Keratinocyte (primary cell): ENCODE measurements around the gene SLC7A7.

Source experiments
- EZH2 ChIP-seq: IDR thresholded peaks from one replicate; pipeline ENCODE4 v1.6.1; 2012; ENCODE audit warnings: inconsistent platforms, mild to moderate bottlenecking, low read length, moderate library complexity
- TF ChIP-seq, protein P1 (sequence below), 3 experiments: IDR thresholded peaks in 1 of 3; conservative IDR thresholded peaks in 1 of 3; optimal IDR thresholded peaks in 1 of 3; 2 replicates in 2 of 3; 3 replicates in 1 of 3; pipeline versions ENCODE3 to v1.5.1; 2011; ENCODE audit warnings: low read length in 3 of 3, mild to moderate bottlenecking in 3 of 3, moderate library complexity in 2 of 3, control low read depth in 1 of 3, inconsistent platforms in 1 of 3; ENCODE audit not compliant: insufficient read depth in 2 of 3; ENCODE audit errors: extremely low read depth in 1 of 3

DNA sequence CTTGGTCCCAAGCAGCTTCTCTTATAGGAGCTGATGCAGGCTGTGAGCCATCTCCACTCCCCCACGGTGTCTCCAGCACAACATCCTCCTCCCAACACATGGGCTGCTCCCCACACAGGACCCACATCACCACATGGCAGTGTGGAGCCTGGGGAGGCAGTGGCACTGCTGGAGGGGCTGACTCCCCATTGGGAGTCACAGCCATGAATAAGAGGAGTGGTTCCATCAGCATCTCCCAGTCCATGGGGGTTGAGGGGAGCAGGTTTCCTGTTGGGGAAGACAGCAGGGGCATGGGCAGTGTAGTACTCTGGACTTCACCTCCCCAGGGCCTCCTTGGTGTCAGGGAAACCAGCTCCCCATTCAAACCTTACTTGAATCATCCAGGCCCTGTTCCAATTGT is 89.2 kb downstream of the SLC7A7 start:
- TF ChIP-seq, protein P1, sequence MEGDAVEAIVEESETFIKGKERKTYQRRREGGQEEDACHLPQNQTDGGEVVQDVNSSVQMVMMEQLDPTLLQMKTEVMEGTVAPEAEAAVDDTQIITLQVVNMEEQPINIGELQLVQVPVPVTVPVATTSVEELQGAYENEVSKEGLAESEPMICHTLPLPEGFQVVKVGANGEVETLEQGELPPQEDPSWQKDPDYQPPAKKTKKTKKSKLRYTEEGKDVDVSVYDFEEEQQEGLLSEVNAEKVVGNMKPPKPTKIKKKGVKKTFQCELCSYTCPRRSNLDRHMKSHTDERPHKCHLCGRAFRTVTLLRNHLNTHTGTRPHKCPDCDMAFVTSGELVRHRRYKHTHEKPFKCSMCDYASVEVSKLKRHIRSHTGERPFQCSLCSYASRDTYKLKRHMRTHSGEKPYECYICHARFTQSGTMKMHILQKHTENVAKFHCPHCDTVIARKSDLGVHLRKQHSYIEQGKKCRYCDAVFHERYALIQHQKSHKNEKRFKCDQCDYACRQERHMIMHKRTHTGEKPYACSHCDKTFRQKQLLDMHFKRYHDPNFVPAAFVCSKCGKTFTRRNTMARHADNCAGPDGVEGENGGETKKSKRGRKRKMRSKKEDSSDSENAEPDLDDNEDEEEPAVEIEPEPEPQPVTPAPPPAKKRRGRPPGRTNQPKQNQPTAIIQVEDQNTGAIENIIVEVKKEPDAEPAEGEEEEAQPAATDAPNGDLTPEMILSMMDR (optimal IDR thresholded peaks at IDR 0.05 in 1 of 3, IDR thresholded peaks at IDR 0.05 in 1 of 3, conservative IDR thresholded peaks at IDR 0.05 in 1 of 3; ENCODE audit: extremely low read depth in 1 of 3, insufficient read depth in 2 of 3, low read length in 3 of 3), result no peak
- no peak for TF ChIP-seq EZH2
